Measurements from ENCODE around the gene RPGRIP1L. TPM values are rescaled to one million over a fixed set of nuclear protein-coding genes. Genes with fewer than 3 reads are reported as not detected.

RPGRIP1L gene
- total RNA-seq, 1 donor from 2014 or later: 19.9 TPM

DNA sequence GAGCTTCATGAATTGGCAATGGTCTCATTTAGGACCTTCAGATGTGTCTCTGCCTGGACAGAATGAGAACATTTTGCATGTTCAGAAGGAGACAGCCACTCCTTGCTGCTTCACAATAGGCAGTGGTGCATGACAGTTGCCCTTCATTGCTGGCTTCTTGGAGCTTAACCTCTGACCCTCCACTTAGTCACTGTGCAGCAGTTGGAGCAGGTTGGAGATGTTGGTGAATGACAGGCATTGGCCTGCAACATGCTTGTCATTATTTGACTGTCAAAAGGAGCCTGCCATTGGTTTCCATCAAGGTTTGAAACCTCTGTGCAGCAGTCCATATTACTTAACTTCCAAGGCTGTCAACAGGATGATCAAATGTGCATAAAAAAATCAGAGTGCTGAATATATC, 23.0 kb upstream of the RPGRIP1L start:
- DNase-seq (ENCODE audit: low spot score, unreplicated experiment): no peak
- TF ChIP-seq, protein P1, sequence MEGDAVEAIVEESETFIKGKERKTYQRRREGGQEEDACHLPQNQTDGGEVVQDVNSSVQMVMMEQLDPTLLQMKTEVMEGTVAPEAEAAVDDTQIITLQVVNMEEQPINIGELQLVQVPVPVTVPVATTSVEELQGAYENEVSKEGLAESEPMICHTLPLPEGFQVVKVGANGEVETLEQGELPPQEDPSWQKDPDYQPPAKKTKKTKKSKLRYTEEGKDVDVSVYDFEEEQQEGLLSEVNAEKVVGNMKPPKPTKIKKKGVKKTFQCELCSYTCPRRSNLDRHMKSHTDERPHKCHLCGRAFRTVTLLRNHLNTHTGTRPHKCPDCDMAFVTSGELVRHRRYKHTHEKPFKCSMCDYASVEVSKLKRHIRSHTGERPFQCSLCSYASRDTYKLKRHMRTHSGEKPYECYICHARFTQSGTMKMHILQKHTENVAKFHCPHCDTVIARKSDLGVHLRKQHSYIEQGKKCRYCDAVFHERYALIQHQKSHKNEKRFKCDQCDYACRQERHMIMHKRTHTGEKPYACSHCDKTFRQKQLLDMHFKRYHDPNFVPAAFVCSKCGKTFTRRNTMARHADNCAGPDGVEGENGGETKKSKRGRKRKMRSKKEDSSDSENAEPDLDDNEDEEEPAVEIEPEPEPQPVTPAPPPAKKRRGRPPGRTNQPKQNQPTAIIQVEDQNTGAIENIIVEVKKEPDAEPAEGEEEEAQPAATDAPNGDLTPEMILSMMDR (IDR thresholded peaks at IDR 0.05; ENCODE audit: unreplicated experiment): no peak
- H3K36me3 Mint-ChIP-seq (ENCODE audit: insufficient read depth): no peaks in the 10 kb centered on the region
- peaks cover 5% of the 10 kb centered on the region for H3K4me1 Mint-ChIP-seq (ENCODE audit: low read depth)
- no peaks in the 10 kb centered on the region for H3K27me3 Mint-ChIP-seq
- no peak overlapping the region for H3K27ac Mint-ChIP-seq
- H3K4me3 Mint-ChIP-seq (ENCODE audit: low read depth): no peak overlapping the region
- H3K9me3 Mint-ChIP-seq (ENCODE audit: low read depth): no peaks in the 10 kb centered on the region

DNA sequence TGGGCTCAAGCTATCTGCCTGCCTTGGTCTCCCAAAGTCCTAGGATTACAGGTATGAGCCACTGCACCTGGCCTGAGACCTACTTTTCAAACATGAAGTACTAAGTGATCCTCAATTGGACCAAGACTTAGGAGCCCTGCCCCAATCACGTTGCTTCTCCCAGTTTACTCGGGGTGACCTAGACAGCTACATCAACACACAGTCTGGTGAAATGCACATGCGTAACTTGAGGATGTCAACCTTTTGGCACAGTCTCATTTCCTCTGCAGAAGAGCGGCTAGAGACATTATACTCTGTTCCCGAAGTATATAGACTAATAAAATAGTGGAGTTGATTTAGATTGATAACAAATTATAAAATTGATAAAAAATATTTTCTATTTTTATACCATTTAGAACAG, 17.4 kb upstream of the RPGRIP1L start:
- H3K27me3 Mint-ChIP-seq: no peaks in the 10 kb centered on the region
- no peak overlapping the region for H3K4me3 Mint-ChIP-seq (ENCODE audit: low read depth)
- H3K27ac Mint-ChIP-seq: no peak overlapping the region
- no peak for DNase-seq (ENCODE audit: low spot score, unreplicated experiment)
- no peaks in the 10 kb centered on the region for H3K36me3 Mint-ChIP-seq (ENCODE audit: insufficient read depth)
- no peaks in the 10 kb centered on the region for H3K9me3 Mint-ChIP-seq (ENCODE audit: low read depth)
- TF ChIP-seq, protein P1 (IDR thresholded peaks at IDR 0.05; ENCODE audit: unreplicated experiment): no peak
- H3K4me1 Mint-ChIP-seq (ENCODE audit: low read depth): no peaks in the 10 kb centered on the region

DNA sequence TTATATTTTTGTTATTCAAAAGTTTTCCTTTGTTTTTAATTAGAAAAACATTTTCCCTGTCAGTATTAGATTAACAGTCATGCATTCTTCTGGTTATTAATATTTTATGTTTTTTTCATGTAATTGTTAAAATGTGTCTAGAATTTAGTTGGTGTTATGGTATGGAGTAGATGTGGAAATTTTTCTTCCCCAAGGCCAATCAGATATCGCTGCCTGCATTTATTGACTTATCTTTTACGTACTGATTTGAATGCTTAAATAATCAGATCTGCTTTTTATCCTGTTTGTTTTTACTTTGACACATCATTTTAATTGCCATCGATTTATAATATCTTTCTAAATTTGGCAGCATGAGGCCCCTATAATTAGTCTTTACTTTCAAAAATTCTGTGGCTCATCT, 13.9 kb upstream of the RPGRIP1L start:
- Mint-ChIP-seq H3K4me3 (ENCODE audit: low read depth) (no peak overlapping the region), H3K4me1 (ENCODE audit: low read depth) (peaks cover 2% of the 10 kb centered on the region), H3K27ac (no peak overlapping the region), H3K27me3 (no peaks in the 10 kb centered on the region), H3K36me3 (ENCODE audit: insufficient read depth) (no peaks in the 10 kb centered on the region), H3K9me3 (ENCODE audit: low read depth) (no peaks in the 10 kb centered on the region)
- TF ChIP-seq, protein P1 (IDR thresholded peaks at IDR 0.05; ENCODE audit: unreplicated experiment): no peak
- DNase-seq (ENCODE audit: low spot score, unreplicated experiment): no peak

DNA sequence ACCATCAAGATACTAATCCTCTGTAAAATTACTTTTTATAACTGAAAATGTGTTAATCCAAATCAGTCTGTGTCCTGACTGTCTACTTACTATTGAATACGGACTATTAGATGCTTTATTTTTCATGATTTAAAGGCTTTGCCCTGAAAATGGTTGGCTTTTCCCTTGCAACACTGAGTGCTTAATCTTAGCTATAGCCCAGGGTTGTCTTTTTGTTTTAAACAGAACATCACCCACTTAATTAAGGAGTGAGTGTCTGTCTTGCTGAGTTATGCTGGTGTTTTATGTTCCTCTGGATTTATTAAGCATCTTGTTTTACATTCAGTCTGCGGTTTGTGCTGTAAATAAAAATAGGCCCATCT, 11.3 kb upstream of the RPGRIP1L start:
- Mint-ChIP-seq H3K4me1 (ENCODE audit: low read depth) (peaks cover 2% of the 10 kb centered on the region), H3K27me3 (no peaks in the 10 kb centered on the region), H3K36me3 (ENCODE audit: insufficient read depth) (no peaks in the 10 kb centered on the region), H3K4me3 (ENCODE audit: low read depth) (no peak overlapping the region), H3K27ac (no peak overlapping the region), H3K9me3 (ENCODE audit: low read depth) (no peaks in the 10 kb centered on the region)
- TF ChIP-seq, protein P1 (IDR thresholded peaks at IDR 0.05; ENCODE audit: unreplicated experiment): no peak
- DNase-seq (ENCODE audit: low spot score, unreplicated experiment): no peak

DNA sequence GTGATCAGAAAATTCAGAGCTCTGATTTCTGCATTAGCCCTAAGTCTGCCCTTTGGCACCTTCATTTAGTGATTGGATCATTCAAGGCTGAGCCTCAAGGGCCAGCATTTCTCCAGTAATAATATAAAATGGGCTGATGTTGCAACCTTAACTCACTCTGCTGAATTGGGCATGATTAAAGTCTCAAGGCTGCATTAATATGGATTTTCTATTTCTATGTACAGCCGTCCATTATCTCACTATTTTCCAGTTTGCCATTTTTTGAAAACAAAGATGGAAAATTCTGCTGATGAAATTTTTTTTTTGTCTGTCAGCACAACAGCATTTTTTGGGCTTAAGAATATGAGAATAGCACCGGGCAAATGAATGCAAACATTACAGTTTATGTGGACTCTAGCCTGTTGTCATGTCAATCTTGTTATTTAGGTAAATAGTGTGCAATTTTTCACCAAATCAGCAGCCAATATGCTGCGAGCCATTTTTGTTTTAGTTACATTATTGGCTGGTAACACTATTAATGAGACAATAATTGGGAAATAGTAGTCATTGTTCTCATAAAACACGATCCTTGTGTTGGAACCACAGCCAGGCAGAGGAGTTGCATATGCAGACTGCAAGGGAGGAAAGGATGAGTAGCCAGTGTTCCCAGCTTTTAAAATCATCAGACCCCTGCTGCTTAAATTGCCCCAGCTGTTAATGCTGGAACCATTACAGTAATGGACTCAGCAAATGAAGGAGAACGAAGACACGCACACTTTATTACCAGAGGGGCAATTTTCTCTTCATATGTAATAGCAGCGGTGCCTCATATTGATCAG, 10.8 kb upstream of the RPGRIP1L start:
- no peaks in the 10 kb centered on the region for H3K36me3 Mint-ChIP-seq (ENCODE audit: insufficient read depth)
- TF ChIP-seq, protein P1 (IDR thresholded peaks at IDR 0.05; ENCODE audit: unreplicated experiment): no peak
- no peak for DNase-seq (ENCODE audit: low spot score, unreplicated experiment)
- H3K4me3 Mint-ChIP-seq (ENCODE audit: low read depth): no peak overlapping the region
- peaks cover 2% of the 10 kb centered on the region for H3K4me1 Mint-ChIP-seq (ENCODE audit: low read depth)
- H3K27ac Mint-ChIP-seq: no peak overlapping the region
- H3K27me3 Mint-ChIP-seq: no peaks in the 10 kb centered on the region
- H3K9me3 Mint-ChIP-seq (ENCODE audit: low read depth): no peaks in the 10 kb centered on the region

Data from progenitor cell of endocrine pancreas (in vitro differentiated cells).